Stimulated activated effector memory CD8-positive, alpha-beta T cell treated with anti-CD3 and anti-CD28 coated beads, Interleukin-12 subunit alpha, Interleukin-12 subunit beta, amount 100 ng/mL, for 72 hours (primary cell): ENCODE measurements around the gene TMPRSS5.
A peak's percentile ranks its signal among the peaks of the same experiment; 100 is the strongest.
"Not testable (repeated sequence)": the region's sequence is repeated elsewhere in the genome, so short reads cannot be mapped to it uniquely, and the experiment has no call there.

Experiments used
- ATAC-seq: fragments of 150-1000 bp; cut with Tn5 transposase; 2 replicates; pipeline ENCODE4 v1.10.0; 2021
- DNase-seq, 2 donors: peaks; one replicate each; pipeline ENCODE4 v3.0.0; 2021 to 2022; ENCODE audit warnings: low spot score in 2 of 2
- H3K27ac Mint-ChIP-seq: one replicate; pipeline ENCODE4 v1.8.0; 2022; ENCODE audit warnings: mild to moderate bottlenecking, mixed read lengths
- H3K36me3 Mint-ChIP-seq: one replicate; pipeline ENCODE4 v1.8.0; 2022; ENCODE audit warnings: mild to moderate bottlenecking, mixed read lengths
- H3K4me1 Mint-ChIP-seq: one replicate; pipeline ENCODE4 v1.8.0; 2022; ENCODE audit warnings: mixed read lengths
- H3K4me3 Mint-ChIP-seq: one replicate; pipeline ENCODE4 v1.8.0; 2022; ENCODE audit warnings: mild to moderate bottlenecking, mixed read lengths
- H3K9me3 Mint-ChIP-seq: one replicate; pipeline ENCODE4 v1.8.0; 2022; ENCODE audit warnings: mixed read lengths

TMPRSS5 gene

GRCh38 chr11:113715882-113716625 is 9.9 kb upstream of the TMPRSS5 start:
- no peak for DNase-seq
- no peaks in the 10 kb centered on the region for H3K4me1 Mint-ChIP-seq
- H3K4me3 Mint-ChIP-seq, result no peak overlapping the region
- H3K27ac Mint-ChIP-seq, result no peak overlapping the region
- H3K36me3 Mint-ChIP-seq, result no peaks in the 10 kb centered on the region
- ATAC-seq, result no peak
- peaks cover 7% of the 10 kb centered on the region for H3K9me3 Mint-ChIP-seq

DNA sequence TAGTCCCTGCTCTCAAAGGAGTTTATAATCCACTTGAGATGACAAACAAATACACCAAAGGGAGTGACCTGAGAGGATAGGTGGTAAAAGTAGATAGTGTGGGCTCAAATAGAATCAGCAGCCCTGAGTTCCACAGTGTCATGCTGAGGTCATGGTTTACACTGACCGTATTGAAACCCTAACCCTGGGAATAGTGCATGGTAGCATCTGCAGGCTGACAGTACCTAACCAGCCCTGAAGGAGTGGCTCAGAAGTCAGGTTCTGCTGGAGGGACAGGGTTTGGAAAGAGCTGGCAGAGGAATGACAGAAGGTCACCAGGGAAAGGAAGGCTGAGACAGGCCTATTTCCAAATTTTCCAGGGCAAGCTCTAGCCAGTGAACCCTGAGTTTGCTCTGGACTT is 9.2 kb upstream of the TMPRSS5 start:
- DNase-seq (no peak), ATAC-seq (no peak)
- Mint-ChIP-seq H3K9me3 (peaks cover 7% of the 10 kb centered on the region), H3K4me1 (no peaks in the 10 kb centered on the region), H3K4me3 (no peak overlapping the region), H3K36me3 (no peaks in the 10 kb centered on the region), H3K27ac (no peak overlapping the region)

- H3K9me3 Mint-ChIP-seq, result peaks cover 18% of the 10 kb centered on the region
- ATAC-seq (no peak), DNase-seq (no peak)
- no peak overlapping the region for H3K27ac Mint-ChIP-seq
- H3K4me1 Mint-ChIP-seq, result no peaks in the 10 kb centered on the region
- no peak overlapping the region for H3K4me3 Mint-ChIP-seq
- no peaks in the 10 kb centered on the region for H3K36me3 Mint-ChIP-seq
These were observed 4.9 kb upstream of the TMPRSS5 start for GRCh38 chr11:113710989-113711388.

GRCh38 chr11:113703551-113703950 is 2.6 kb downstream of the TMPRSS5 start:
- not testable (repeated sequence) for H3K4me3 Mint-ChIP-seq, H3K36me3 Mint-ChIP-seq, H3K4me1 Mint-ChIP-seq, H3K9me3 Mint-ChIP-seq, H3K27ac Mint-ChIP-seq, ATAC-seq, DNase-seq

- ATAC-seq (no peak), DNase-seq (no peak)
- Mint-ChIP-seq H3K4me1 (no peaks in the 10 kb centered on the region), H3K4me3 (no peak overlapping the region), H3K9me3 (no peaks in the 10 kb centered on the region), H3K27ac (no peak overlapping the region), H3K36me3 (no peaks in the 10 kb centered on the region)
These were observed 4.6 kb downstream of the TMPRSS5 start for GRCh38 chr11:113701491-113701890.

- Mint-ChIP-seq H3K4me3 (no peak overlapping the region), H3K27ac (no peak overlapping the region), H3K4me1 (no peaks in the 10 kb centered on the region), H3K9me3 (no peaks in the 10 kb centered on the region), H3K36me3 (no peaks in the 10 kb centered on the region)
- DNase-seq (no peak), ATAC-seq (no peak)
These were observed 7.6 kb downstream of the TMPRSS5 start for GRCh38 chr11:113698515-113698914.

DNA sequence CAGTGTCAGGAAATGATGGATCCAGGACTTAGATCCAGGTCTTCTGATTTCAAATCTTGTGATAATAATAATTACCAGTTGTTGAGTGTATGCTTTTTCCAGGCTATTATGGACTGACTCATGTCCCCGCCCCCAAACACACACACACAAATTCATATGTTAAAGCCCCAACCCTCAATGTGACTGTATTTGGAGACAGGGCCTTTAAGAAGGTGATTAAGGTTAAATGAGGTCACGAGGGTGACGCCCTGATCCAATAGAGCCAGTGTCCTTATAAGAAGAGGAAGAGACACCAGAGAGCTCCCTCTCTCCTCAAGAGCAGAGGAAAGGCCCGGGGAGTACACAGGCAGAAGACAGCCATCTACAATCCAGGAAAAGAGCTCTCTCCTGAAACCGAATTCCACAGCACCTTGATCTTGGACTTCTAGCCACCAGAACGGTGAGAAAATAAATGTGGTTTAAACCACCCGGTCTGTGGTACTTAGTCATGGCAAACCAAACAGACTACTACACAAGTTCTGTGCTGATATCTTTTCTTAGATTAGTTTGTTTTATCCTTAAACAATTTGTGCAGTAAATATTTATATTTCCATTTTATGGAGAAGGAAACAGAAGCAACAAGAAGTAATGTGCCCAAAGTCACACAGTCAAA is 8.2 kb downstream of the TMPRSS5 start:
- no peak for DNase-seq
- Mint-ChIP-seq H3K4me3 (no peak overlapping the region), H3K9me3 (no peaks in the 10 kb centered on the region), H3K4me1 (no peaks in the 10 kb centered on the region), H3K36me3 (no peaks in the 10 kb centered on the region), H3K27ac (no peak overlapping the region)
- ATAC-seq, result no peak

- no peaks in the 10 kb centered on the region for H3K9me3 Mint-ChIP-seq
- no peak for DNase-seq
- H3K27ac Mint-ChIP-seq, result no peak overlapping the region
- H3K36me3 Mint-ChIP-seq, result no peaks in the 10 kb centered on the region
- H3K4me1 Mint-ChIP-seq, result no peaks in the 10 kb centered on the region
- ATAC-seq, result no peak
- H3K4me3 Mint-ChIP-seq, result no peak overlapping the region
These were observed 9.0 kb downstream of the TMPRSS5 start for GRCh38 chr11:113697111-113697510.

- Mint-ChIP-seq H3K4me1 (no peaks in the 10 kb centered on the region), H3K4me3 (no peak overlapping the region), H3K27ac (no peak overlapping the region), H3K9me3 (no peaks in the 10 kb centered on the region), H3K36me3 (no peaks in the 10 kb centered on the region)
- DNase-seq, result no peak
- ATAC-seq, result no peak
These were observed 10.9 kb downstream of the TMPRSS5 start for GRCh38 chr11:113695207-113695606.

- Mint-ChIP-seq H3K9me3 (no peaks in the 10 kb centered on the region), H3K4me1 (no peaks in the 10 kb centered on the region), H3K4me3 (no peak overlapping the region), H3K36me3 (no peaks in the 10 kb centered on the region), H3K27ac (no peak overlapping the region)
- DNase-seq, result no peak
- ATAC-seq, result no peak
These were observed 11.7 kb downstream of the TMPRSS5 start for GRCh38 chr11:113694390-113694789.

- Mint-ChIP-seq H3K4me1 (no peaks in the 10 kb centered on the region), H3K36me3 (no peaks in the 10 kb centered on the region), H3K4me3 (no peak overlapping the region), H3K9me3 (no peaks in the 10 kb centered on the region), H3K27ac (no peak overlapping the region)
- DNase-seq (no peak), ATAC-seq (no peak)
These were observed 13.1 kb downstream of the TMPRSS5 start for GRCh38 chr11:113693030-113693429.

DNA sequence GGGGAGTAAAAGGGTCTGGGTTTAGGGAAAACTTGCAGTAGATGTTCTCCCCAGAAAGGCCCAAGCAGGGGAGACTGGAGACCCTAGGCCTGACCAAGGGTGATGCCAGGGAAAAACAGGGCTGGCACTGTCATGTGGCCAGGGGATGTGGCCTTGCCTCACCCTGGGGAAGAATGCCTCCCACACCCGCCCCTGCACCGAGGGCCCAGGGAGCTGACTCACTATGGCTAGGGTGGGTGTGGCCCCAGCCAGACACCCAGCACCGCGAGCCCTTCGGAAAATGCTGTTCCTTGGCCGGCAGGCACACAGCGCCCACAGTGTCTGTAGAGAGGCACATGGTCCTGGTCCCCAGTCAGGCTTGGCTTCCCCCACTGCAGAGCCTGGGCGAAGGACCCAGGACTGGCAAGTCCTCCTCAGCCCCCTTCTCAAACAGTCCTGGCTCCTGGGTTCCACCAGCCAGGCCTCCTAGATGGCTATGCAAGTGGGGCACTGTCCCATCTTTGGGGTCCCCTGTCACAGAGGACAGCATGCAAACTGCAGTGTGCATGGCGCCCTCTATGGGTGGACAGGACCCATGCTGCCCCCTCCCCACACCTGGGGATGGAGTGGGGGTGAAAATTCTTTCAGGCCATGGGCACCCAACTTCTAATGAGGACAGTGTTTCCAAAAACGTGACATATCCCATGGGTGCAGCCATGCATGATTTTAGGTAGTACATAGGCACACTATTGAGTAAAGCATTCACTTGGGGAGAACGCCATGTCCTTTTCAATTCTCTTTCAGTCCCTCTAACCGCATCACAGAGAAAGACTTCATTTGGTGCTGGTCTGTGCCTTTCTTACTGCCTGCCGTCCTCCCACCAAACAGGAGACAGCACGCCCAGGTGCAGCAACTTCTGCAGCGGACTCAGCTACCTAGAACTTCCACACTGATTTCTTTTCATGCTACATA is 15.2 kb downstream of the TMPRSS5 start:
- ATAC-seq, result peak; percentile 65
- H3K4me1 Mint-ChIP-seq, result peaks cover 6% of the 10 kb centered on the region
- H3K27ac Mint-ChIP-seq, result no peak overlapping the region
- H3K4me3 Mint-ChIP-seq, result no peak overlapping the region
- H3K9me3 Mint-ChIP-seq, result no peaks in the 10 kb centered on the region
- no peak for DNase-seq
- H3K36me3 Mint-ChIP-seq, result no peaks in the 10 kb centered on the region

GRCh38 chr11:113689768-113690618 is 16.1 kb downstream of the TMPRSS5 start:
- Mint-ChIP-seq H3K4me3 (no peak overlapping the region), H3K27ac (no peak overlapping the region), H3K4me1 (peaks cover 9% of the 10 kb centered on the region), H3K9me3 (no peaks in the 10 kb centered on the region), H3K36me3 (no peaks in the 10 kb centered on the region)
- DNase-seq, result no peak
- no peak for ATAC-seq

- DNase-seq (no peak), ATAC-seq (peak; percentile 17)
- peaks cover 9% of the 10 kb centered on the region for H3K4me1 Mint-ChIP-seq
- no peaks in the 10 kb centered on the region for H3K9me3 Mint-ChIP-seq
- peak overlapping the region; percentile 16 for H3K27ac Mint-ChIP-seq
- no peaks in the 10 kb centered on the region for H3K36me3 Mint-ChIP-seq
- H3K4me3 Mint-ChIP-seq, result no peak overlapping the region
These were observed 20.3 kb downstream of the TMPRSS5 start for GRCh38 chr11:113685654-113686359.
